HepG2 (cell line): ENCODE data around the gene SH2B2. TPM values are rescaled to one million over a fixed set of nuclear protein-coding genes. Genes with fewer than 3 reads are reported as not detected.
"Not testable (repeated sequence)": the region's sequence is repeated elsewhere in the genome, so short reads cannot be mapped to it uniquely, and the experiment has no call there.

Experiments used
- ATAC-seq: fragments of 200-7000 bp; cut with Tn5 transposase; 3 replicates; pipeline ENCODE4 v1.9.1; 2020; ENCODE audit warnings: mild to moderate bottlenecking, moderate library complexity
- BruUV-seq: library from RNA; stranded (reverse); fragments of 400-500 nt; replicated peaks from 2 replicates; lab custom pipeline; 2021; lab: Mats Ljungman, UMichigan
- CTCF ChIA-PET: fragments of 300-600 bp; formaldehyde crosslinking; extraction: SDS; loops from one replicate; lab custom pipeline; 2021; ENCODE audit warnings: low total read pairs, inconsistent platforms, low intra/inter-chr PET ratio; lab: Yijun Ruan, JAX
- POLR2A ChIA-PET: fragments of 350-600 bp; sonication (Branson Sonifier 250); formaldehyde crosslinking; loops from one replicate; lab custom pipeline; 2020; ENCODE audit warnings: antibody characterized with exemption, inconsistent platforms; lab: Yijun Ruan, JAX
- DNase-seq: peaks from one replicate; pipeline ENCODE4 v3.0.0-alpha.2; 2015; ENCODE audit warnings: low spot score
- FAIRE-seq: peaks from 3 replicates; lab custom pipeline; 2011; peaks lifted over from hg19 to GRCh38; lab: Jason Lieb, UNC
- H2AFZ ChIP-seq: one replicate; pipeline ENCODE4 v1.6.1; 2011; ENCODE audit warnings: low read length, inconsistent platforms
- H3K27ac ChIP-seq: fragments of 300-600 bp; 3 replicates; pipeline ENCODE4 v1.8.0; 2011; ENCODE audit warnings: mixed run types, mild to moderate bottlenecking, mixed read lengths, low read length, inconsistent platforms; ENCODE audit not compliant: insufficient read depth; ENCODE audit errors: extremely low read length
- H3K27me3 ChIP-seq, 2 experiments: fragments of 200-600 bp in 1 of 2; 2 replicates in 1 of 2; 3 replicates in 1 of 2; pipeline versions ENCODE4 v1.6.0 to v1.8.0; 2011; ENCODE audit warnings: low read length in 2 of 2, mild to moderate bottlenecking in 2 of 2, moderate library complexity in 2 of 2, inconsistent platforms in 1 of 2; ENCODE audit not compliant: insufficient read depth in 2 of 2, control insufficient read depth in 1 of 2
- H3K36me3 ChIP-seq, 2 experiments: fragments of 200-600 bp in 1 of 2; replicated peaks in 1 of 2; 2 replicates in 1 of 2; 3 replicates in 1 of 2; pipeline versions ENCODE4 v1.5.1 to v1.8.0; 2011; ENCODE audit warnings: low read length in 2 of 2, inconsistent platforms in 1 of 2; ENCODE audit not compliant: insufficient read depth in 2 of 2, control insufficient read depth in 1 of 2
- H3K4me1 ChIP-seq: 2 replicates; pipeline ENCODE4 v1.5.1; 2012; ENCODE audit warnings: low read length, inconsistent platforms; ENCODE audit not compliant: insufficient read depth
- H3K4me2 ChIP-seq: 2 replicates; pipeline ENCODE4 v1.6.0; 2011; ENCODE audit warnings: low read depth, low read length, inconsistent platforms
- H3K4me3 ChIP-seq, 3 experiments: fragments of 200-600 bp in 1 of 3; sonication (generic), shearing (Covaris generic) in 1 of 3; replicated peaks in 1 of 3; 2 replicates each; pipeline ENCODE4 v1.5.1; 2011 to 2016; ENCODE audit warnings: low read length in 3 of 3, inconsistent platforms in 2 of 3, low read depth in 2 of 3, mild to moderate bottlenecking in 2 of 3, control low read depth in 1 of 3, mixed read lengths in 1 of 3; ENCODE audit not compliant: insufficient read depth in 1 of 3
- H3K79me2 ChIP-seq: one replicate; pipeline ENCODE4 v1.6.1; 2011; ENCODE audit warnings: low read length, inconsistent platforms; ENCODE audit not compliant: insufficient read depth
- H3K9ac ChIP-seq: 2 replicates; pipeline ENCODE4 v1.6.0; 2011; ENCODE audit warnings: mild to moderate bottlenecking, low read depth, low read length, inconsistent platforms; ENCODE audit not compliant: insufficient read depth
- H3K9me3 ChIP-seq: 2 replicates; pipeline ENCODE4 v1.5.1; 2012; ENCODE audit warnings: mild to moderate bottlenecking, low read length
- H4K20me1 ChIP-seq: 2 replicates; pipeline ENCODE4 v1.6.0; 2011; ENCODE audit warnings: inconsistent platforms, mild to moderate bottlenecking, low read length, moderate library complexity; ENCODE audit not compliant: insufficient read depth
- HHEX ChIP-seq: IDR thresholded peaks from 2 replicates; pipeline ENCODE4 v1.6.1; 2016; ENCODE audit warnings: control low read depth
- NCOA1 ChIP-seq: sonication (generic); formaldehyde crosslinking; IDR thresholded peaks from 2 replicates; pipeline ENCODE4 v1.9.0; 2021; ENCODE audit warnings: missing genetic modification reagents
- REPIN1 ChIP-seq: sonication (generic); formaldehyde crosslinking; IDR thresholded peaks from 2 replicates; pipeline ENCODE4 v1.8.0; 2022; ENCODE audit warnings: missing genetic modification reagents, low read depth, mild to moderate bottlenecking, borderline replicate concordance
- ZFP82 ChIP-seq: sonication (generic); formaldehyde crosslinking; IDR thresholded peaks from 2 replicates; pipeline ENCODE4 v1.5.1; 2020; ENCODE audit warnings: mild to moderate bottlenecking, missing genetic modification reagents, borderline replicate concordance
- ZFY ChIP-seq: sonication (generic); formaldehyde crosslinking; IDR thresholded peaks from 2 replicates; pipeline ENCODE4 v1.4.0; 2020; ENCODE audit warnings: missing genetic modification reagents
- ZNF124 ChIP-seq: sonication (generic); formaldehyde crosslinking; IDR thresholded peaks from 2 replicates; pipeline ENCODE4 v1.4.0; 2020; ENCODE audit warnings: missing genetic modification reagents
- ZNF17 ChIP-seq: sonication (generic); formaldehyde crosslinking; IDR thresholded peaks from 2 replicates; pipeline ENCODE4 v1.5.0; 2020; ENCODE audit warnings: mild to moderate bottlenecking, missing genetic modification reagents
- ZNF253 ChIP-seq: sonication (generic); formaldehyde crosslinking; IDR thresholded peaks from 2 replicates; pipeline ENCODE4 v1.8.0; 2022; ENCODE audit warnings: mild to moderate bottlenecking, missing genetic modification reagents, borderline replicate concordance
- WGBS: methylation state at CpG from one replicate; pipeline ENCODE4 v1.1.6; 2017; ENCODE audit warnings: low lambda C conversion rate; 5-methylcytosine and 5-hydroxymethylcytosine counted together
- in situ Hi-C: cut with HindIII; loops from 2 replicates; pipeline ENCODE4 v1.10.0; 2017; ENCODE audit warnings: low pct_unique_long_range_greater_than_20kb; ENCODE audit not compliant: extremely low pct_ligation_motif_present
- intact Hi-C: fragments of 100-400 bp; cut with micrococcal nuclease; formaldehyde crosslinking; loops from one replicate; pipeline ENCODE4 v1.10.0; 2022; ENCODE audit not compliant: unreplicated experiment
- polyA plus RNA-seq, 8 experiments: library from polyadenylated mRNA; depleted of rRNA in 3 of 8; stranded (reverse) in 7 of 8; unstranded in 1 of 8; fragments of >200 nt; fragmentation: Illumina TruSeq in 4 of 8; extraction: Trizol in 4 of 8; gene quantifications; 2 replicates each; pipeline versions ENCODE4 v1.2.1 to v1.2.3, GENCODE V29; 2011 to 2016; ENCODE audit warnings: low read depth in 4 of 8, missing spikeins in 1 of 8, mixed read lengths in 1 of 8; ENCODE audit not compliant: insufficient read depth in 1 of 8
- total RNA-seq, 5 experiments: library from RNA; depleted of rRNA; stranded (reverse); fragments of >200 nt; fragmentation: Illumina TruSeq; extraction: Trizol; gene quantifications; 2 replicates each; pipeline ENCODE4 v1.2.3, GENCODE V29; 2016; ENCODE audit warnings: low read depth in 1 of 5
- TF ChIP-seq, protein P1 (sequence below): sonication (generic); formaldehyde crosslinking; IDR thresholded peaks from one replicate; pipeline ENCODE4 v1.5.1; 2020; ENCODE audit warnings: mild to moderate bottlenecking, missing genetic modification reagents; ENCODE audit errors: not compliant biosample characterization
- TF ChIP-seq, protein P2 (sequence below): IDR thresholded peaks from 2 replicates; pipeline ENCODE4 v1.6.1; 2016; ENCODE audit warnings: mild to moderate bottlenecking
- TF ChIP-seq, protein P3 (sequence below): sonication (generic); formaldehyde crosslinking; IDR thresholded peaks from 2 replicates; pipeline ENCODE4 v1.9.0; 2021; ENCODE audit warnings: missing genetic modification reagents, borderline replicate concordance

Gene SH2B2
- total and polyA plus RNA-seq, 2 of the 13 experiments (the other 11 are each of a cell fraction or from before 2014, with no cell fraction given) = 0.46 to 1.3 TPM

DNA sequence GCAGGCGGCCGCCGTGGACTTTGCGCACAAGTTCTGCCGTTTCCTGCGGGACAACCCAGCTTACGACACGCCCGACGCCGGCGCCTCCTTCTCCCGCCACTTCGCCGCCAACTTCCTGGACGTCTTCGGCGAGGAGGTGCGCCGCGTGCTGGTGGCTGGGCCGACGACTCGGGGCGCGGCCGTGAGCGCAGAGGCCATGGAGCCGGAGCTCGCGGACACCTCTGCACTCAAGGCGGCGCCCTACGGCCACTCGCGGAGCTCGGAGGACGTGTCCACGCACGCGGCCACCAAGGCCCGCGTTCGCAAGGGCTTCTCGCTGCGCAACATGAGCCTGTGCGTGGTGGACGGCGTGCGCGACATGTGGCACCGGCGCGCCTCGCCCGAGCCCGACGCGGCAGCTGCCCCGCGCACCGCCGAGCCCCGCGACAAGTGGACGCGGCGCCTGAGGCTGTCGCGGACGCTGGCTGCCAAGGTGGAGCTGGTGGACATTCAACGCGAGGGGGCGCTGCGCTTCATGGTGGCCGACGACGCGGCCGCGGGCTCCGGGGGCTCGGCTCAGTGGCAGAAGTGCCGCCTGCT lies 14.1 kb downstream of the SH2B2 start (continued):
- TF ChIP-seq, protein P1, sequence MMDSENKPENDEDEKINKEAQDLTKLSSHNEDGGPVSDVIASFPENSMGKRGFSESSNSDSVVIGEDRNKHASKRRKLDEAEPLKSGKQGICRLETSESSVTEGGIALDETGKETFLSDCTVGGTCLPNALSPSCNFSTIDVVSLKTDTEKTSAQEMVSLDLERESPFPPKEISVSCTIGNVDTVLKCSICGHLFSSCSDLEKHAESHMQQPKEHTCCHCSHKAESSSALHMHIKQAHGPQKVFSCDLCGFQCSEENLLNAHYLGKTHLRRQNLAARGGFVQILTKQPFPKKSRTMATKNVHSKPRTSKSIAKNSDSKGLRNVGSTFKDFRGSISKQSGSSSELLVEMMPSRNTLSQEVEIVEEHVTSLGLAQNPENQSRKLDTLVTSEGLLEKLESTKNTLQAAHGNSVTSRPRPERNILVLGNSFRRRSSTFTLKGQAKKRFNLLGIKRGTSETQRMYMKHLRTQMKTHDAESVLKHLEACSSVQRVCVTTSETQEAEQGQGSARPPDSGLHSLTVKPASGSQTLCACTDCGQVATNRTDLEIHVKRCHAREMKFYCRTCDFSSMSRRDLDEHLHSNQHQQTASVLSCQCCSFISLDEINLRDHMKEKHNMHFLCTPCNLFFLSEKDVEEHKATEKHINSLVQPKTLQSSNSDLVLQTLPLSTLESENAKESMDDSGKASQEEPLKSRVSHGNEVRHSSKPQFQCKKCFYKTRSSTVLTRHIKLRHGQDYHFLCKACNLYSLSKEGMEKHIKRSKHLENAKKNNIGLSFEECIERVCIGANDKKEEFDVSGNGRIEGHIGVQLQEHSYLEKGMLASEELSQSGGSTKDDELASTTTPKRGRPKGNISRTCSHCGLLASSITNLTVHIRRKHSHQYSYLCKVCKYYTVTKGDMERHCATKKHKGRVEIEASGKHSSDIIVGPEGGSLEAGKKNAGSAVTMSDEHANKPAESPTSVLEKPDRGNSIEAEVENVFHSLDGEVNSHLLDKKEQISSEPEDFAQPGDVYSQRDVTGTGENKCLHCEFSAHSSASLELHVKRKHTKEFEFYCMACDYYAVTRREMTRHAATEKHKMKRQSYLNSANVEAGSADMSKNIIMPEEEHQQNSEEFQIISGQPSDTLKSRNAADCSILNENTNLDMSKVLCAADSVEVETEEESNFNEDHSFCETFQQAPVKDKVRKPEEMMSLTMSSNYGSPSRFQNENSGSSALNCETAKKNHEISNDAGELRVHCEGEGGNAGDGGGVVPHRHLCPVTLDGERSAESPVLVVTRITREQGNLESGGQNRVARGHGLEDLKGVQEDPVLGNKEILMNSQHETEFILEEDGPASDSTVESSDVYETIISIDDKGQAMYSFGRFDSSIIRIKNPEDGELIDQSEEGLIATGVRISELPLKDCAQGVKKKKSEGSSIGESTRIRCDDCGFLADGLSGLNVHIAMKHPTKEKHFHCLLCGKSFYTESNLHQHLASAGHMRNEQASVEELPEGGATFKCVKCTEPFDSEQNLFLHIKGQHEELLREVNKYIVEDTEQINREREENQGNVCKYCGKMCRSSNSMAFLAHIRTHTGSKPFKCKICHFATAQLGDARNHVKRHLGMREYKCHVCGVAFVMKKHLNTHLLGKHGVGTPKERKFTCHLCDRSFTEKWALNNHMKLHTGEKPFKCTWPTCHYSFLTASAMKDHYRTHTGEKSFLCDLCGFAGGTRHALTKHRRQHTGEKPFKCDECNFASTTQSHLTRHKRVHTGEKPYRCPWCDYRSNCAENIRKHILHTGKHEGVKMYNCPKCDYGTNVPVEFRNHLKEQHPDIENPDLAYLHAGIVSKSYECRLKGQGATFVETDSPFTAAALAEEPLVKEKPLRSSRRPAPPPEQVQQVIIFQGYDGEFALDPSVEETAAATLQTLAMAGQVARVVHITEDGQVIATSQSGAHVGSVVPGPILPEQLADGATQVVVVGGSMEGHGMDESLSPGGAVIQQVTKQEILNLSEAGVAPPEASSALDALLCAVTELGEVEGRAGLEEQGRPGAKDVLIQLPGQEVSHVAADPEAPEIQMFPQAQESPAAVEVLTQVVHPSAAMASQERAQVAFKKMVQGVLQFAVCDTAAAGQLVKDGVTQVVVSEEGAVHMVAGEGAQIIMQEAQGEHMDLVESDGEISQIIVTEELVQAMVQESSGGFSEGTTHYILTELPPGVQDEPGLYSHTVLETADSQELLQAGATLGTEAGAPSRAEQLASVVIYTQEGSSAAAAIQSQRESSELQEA (CRISPR knock-in tag) = no peak
- TF ChIP-seq ZNF253 (CRISPR knock-in tag) (no peak), HHEX (no peak), ZFY (CRISPR knock-in tag) (no peak), ZFP82 (CRISPR knock-in tag) (no peak), NCOA1 (CRISPR knock-in tag) (no peak), ZNF17 (CRISPR knock-in tag) (no peak), ZNF124 (no peak), REPIN1 (CRISPR knock-in tag) (no peak)
- TF ChIP-seq, protein P2, sequence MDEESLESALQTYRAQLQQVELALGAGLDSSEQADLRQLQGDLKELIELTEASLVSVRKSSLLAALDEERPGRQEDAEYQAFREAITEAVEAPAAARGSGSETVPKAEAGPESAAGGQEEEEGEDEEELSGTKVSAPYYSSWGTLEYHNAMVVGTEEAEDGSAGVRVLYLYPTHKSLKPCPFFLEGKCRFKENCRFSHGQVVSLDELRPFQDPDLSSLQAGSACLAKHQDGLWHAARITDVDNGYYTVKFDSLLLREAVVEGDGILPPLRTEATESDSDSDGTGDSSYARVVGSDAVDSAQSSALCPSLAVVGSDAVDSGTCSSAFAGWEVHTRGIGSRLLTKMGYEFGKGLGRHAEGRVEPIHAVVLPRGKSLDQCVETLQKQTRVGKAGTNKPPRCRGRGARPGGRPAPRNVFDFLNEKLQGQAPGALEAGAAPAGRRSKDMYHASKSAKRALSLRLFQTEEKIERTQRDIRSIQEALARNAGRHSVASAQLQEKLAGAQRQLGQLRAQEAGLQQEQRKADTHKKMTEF = no peak
- TF ChIP-seq, protein P3, sequence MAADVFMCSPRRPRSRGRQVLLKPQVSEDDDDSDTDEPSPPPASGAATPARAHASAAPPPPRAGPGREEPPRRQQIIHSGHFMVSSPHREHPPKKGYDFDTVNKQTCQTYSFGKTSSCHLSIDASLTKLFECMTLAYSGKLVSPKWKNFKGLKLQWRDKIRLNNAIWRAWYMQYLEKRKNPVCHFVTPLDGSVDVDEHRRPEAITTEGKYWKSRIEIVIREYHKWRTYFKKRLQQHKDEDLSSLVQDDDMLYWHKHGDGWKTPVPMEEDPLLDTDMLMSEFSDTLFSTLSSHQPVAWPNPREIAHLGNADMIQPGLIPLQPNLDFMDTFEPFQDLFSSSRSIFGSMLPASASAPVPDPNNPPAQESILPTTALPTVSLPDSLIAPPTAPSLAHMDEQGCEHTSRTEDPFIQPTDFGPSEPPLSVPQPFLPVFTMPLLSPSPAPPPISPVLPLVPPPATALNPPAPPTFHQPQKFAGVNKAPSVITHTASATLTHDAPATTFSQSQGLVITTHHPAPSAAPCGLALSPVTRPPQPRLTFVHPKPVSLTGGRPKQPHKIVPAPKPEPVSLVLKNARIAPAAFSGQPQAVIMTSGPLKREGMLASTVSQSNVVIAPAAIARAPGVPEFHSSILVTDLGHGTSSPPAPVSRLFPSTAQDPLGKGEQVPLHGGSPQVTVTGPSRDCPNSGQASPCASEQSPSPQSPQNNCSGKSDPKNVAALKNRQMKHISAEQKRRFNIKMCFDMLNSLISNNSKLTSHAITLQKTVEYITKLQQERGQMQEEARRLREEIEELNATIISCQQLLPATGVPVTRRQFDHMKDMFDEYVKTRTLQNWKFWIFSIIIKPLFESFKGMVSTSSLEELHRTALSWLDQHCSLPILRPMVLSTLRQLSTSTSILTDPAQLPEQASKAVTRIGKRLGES = no peak

DNA sequence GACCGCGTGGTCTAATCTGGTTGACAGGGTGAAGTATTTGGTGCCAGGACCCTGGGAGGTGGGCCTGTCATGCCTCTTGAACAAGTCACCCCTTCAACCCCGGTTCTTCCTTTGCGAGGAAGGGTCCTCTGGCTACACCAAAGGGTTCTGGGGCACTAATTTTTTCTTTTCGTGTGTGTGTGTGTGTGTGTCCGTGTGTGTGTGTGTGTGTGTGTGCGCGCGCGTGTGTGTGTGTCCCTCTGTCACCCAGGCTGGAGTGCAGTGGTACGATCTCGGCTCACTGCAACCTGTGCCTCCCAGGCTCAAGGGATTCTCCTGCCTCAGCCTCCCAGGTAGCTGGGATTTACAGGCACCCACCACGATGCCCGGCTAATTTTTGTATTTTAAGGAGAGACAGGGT lies 14.7 kb downstream of the SH2B2 start:
- 90% methylated on average over 9 of the region's 14 CpGs for WGBS
- ATAC-seq, CTCF ChIA-PET, H3K27ac ChIP-seq, H4K20me1 ChIP-seq, in situ Hi-C loops, BruUV-seq, H2AFZ ChIP-seq, FAIRE-seq, H3K4me2 ChIP-seq, H3K79me2 ChIP-seq, DNase-seq, H3K9me3 ChIP-seq, intact Hi-C loops, H3K36me3 ChIP-seq, H3K9ac ChIP-seq, H3K4me3 ChIP-seq, POLR2A ChIA-PET, H3K27me3 ChIP-seq: not testable (repeated sequence)
- peaks cover 11% of the 10 kb centered on the region for H3K4me1 ChIP-seq
